Left cardiac atrium (tissue), 4 donors: ENCODE data around the gene BCL2L2. TPM values are rescaled to one million over a fixed set of nuclear protein-coding genes. Genes with fewer than 3 reads are reported as not detected.
A peak's percentile ranks its signal among the peaks of the same experiment; 100 is the strongest.

Experiments used
- ATAC-seq, 2 donors: fragments of 200-7000 bp; cut with Tn5 transposase; one replicate each; pipeline ENCODE4 v1.9.1; 2020; ENCODE audit warnings: mild to moderate bottlenecking in 2 of 2, moderate library complexity in 2 of 2
- DNase-seq: peaks from one replicate; pipeline ENCODE4 v3.0.0-alpha.2; 2020
- intact Hi-C, 2 donors: fragments of 100-400 bp; cut with DNase I; formaldehyde crosslinking; loops; one replicate each; pipeline versions ENCODE4 v1.14.1 to v1.15.1; 2022 to 2023
- total RNA-seq, 2 donors: library from RNA; stranded (reverse); fragmentation: NEBNext Ultra II Directional; extraction: Animal tissue kit (Norgen Biotek cat#: 25700); gene quantifications; one replicate each; pipeline ENCODE4 v1.2.1, GENCODE V29; 2021
- donor health status: DM: no; HTN: yes; CAD: no.
- donor health status: DM: no; HTN: yes; CAD: no; lungs with severe emphysema.
- donor health status: DM: yes; HTN: yes; CAD: no.
- donor health status: Dilated cardiomyopathy.

Gene BCL2L2
- total RNA-seq, 2 donors from 2014 or later = 46.7 to 47.7 TPM

- intact Hi-C loops = loop anchor here in 1 of 2 donors (5.0 kb wide), 1 partner anchor 175 kb away; no protein-coding TSS in a partner anchor
- no peak for DNase-seq
- no peak for ATAC-seq
Observed at GRCh38 chr14:23297611-23298277, 8.9 kb upstream of the BCL2L2 start.

GRCh38 chr14:23299211-23299957, 7.2 kb upstream of the BCL2L2 start:
- intact Hi-C loops = loop anchor here in 1 of 2 donors (5.0 kb wide), 1 partner anchor 177 kb away; no protein-coding TSS in a partner anchor
- DNase-seq (no peak), ATAC-seq (no peak)

GRCh38 chr14:23299986-23300686, 6.5 kb upstream of the BCL2L2 start:
- DNase-seq (no peak), ATAC-seq (no peak)
- intact Hi-C loops = loop anchor here in 1 of 2 donors (5.0 kb wide), 1 partner anchor 178 kb away; no protein-coding TSS in a partner anchor

- intact Hi-C loops = no loop called here
Observed at GRCh38 chr14:23300687-23301223, 5.9 kb upstream of the BCL2L2 start.

GRCh38 chr14:23301288-23301968, 5.2 kb upstream of the BCL2L2 start:
- peak; percentile 98 for DNase-seq
- intact Hi-C loops = no loop called here
- ATAC-seq = peak; percentile 87 to 90

More at GRCh38 chr14:23300687-23301223, 5.9 kb upstream of the BCL2L2 start:
- ATAC-seq (peak; percentile 14 to 30), DNase-seq (peak; percentile 65)

GRCh38 chr14:23301969-23302289, 4.7 kb upstream of the BCL2L2 start:
- DNase-seq (no peak), ATAC-seq (no peak)
- intact Hi-C loops = no loop called here

GRCh38 chr14:23302290-23303225, 4.1 kb upstream of the BCL2L2 start, which contains the start of gene PPP1R3E:
Gene PPP1R3E, minus strand, starts transcription at chr14:23302859. Its CDS starts 283 bp downstream, at chr14:23302576.
- intact Hi-C loops = no loop called here
- peak; percentile 73 for DNase-seq
- peak; percentile 36 to 57 for ATAC-seq

GRCh38 chr14:23307146-23307530, 505 bp downstream of the BCL2L2 start:
- DNase-seq (no peak), ATAC-seq (no peak)
- intact Hi-C loops = no loop called here

- intact Hi-C loops = no loop called here
- ATAC-seq (no peak), DNase-seq (no peak)
Observed at GRCh38 chr14:23307687-23308644, 1.3 kb downstream of the BCL2L2 start.

GRCh38 chr14:23308721-23309445, 2.2 kb downstream of the BCL2L2 start:
- ATAC-seq (no peak), DNase-seq (no peak)
- intact Hi-C loops = no loop called here

- no peak for ATAC-seq
- no peak for DNase-seq
- intact Hi-C loops = no loop called here
Observed at GRCh38 chr14:23310546-23310945, 3.9 kb downstream of the BCL2L2 start.

GRCh38 chr14:23316300-23316699, 9.7 kb downstream of the BCL2L2 start:
- DNase-seq = no peak
- intact Hi-C loops = no loop called here
- no peak for ATAC-seq

- intact Hi-C loops = loop anchor here (5.0 to 10.0 kb wide), 3 partner anchors 135 to 245 kb away; partner anchors contain the start of genes AP1G2 (in 1 of the 2) and NGDN (in 1 of the 2)
- no peak for ATAC-seq
Observed at GRCh38 chr14:23319746-23320583, 13.3 kb downstream of the BCL2L2 start.

GRCh38 chr14:23320584-23321571, 14.2 kb downstream of the BCL2L2 start, which contains the start of gene PABPN1:
Gene PABPN1, plus strand, starts transcription at chr14:23321457. Its CDS starts 13 bp downstream, at chr14:23321470.
- ATAC-seq = peak; percentile 94
- intact Hi-C loops = loop anchor here (5.0 to 10.0 kb wide), 3 partner anchors 134 to 244 kb away; partner anchors contain the start of genes AP1G2 (in 1 of the 2) and NGDN (in 1 of the 2)
- DNase-seq = peak; percentile 99

More at GRCh38 chr14:23319746-23320583, 13.3 kb downstream of the BCL2L2 start:
- no peak for DNase-seq
